NCI-H2196 treated with DMSO at 0.1 percent for 48 hours (cell line): ENCODE results near the gene CLCN5.

ENCODE experiments used
- DNase-seq: peaks from one replicate; lab custom pipeline; 2025; ENCODE audit not compliant: unreplicated experiment; lab: John Stamatoyannopoulos, UW

CLCN5 gene

GRCh38 chrX:50075630-50076339, 153.4 kb downstream of the CLCN5 start:
- no peak for DNase-seq

GRCh38 chrX:50081282-50081889, 159.0 kb downstream of the CLCN5 start:
- no peak for DNase-seq

- DNase-seq = no peak
These were observed 160.3 kb downstream of the CLCN5 start for GRCh38 chrX:50082741-50083140.

GRCh38 chrX:50088645-50089044, 166.2 kb downstream of the CLCN5 start:
- no peak for DNase-seq

- no peak for DNase-seq
These were observed 171.2 kb downstream of the CLCN5 start for GRCh38 chrX:50093625-50094024.

- no peak for DNase-seq
These were observed 174.7 kb downstream of the CLCN5 start for GRCh38 chrX:50097071-50097470.

GRCh38 chrX:50098241-50098640, 175.8 kb downstream of the CLCN5 start:
- DNase-seq = no peak

- no peak for DNase-seq
These were observed 176.4 kb downstream of the CLCN5 start for GRCh38 chrX:50098749-50099148.

GRCh38 chrX:50099331-50099730, 176.9 kb downstream of the CLCN5 start:
- no peak for DNase-seq

- no peak for DNase-seq
These were observed 177.8 kb downstream of the CLCN5 start for GRCh38 chrX:50100188-50100587.

GRCh38 chrX:50103176-50103575, 180.8 kb downstream of the CLCN5 start:
- no peak for DNase-seq

- DNase-seq = no peak
These were observed 181.6 kb downstream of the CLCN5 start for GRCh38 chrX:50103866-50104566.

GRCh38 chrX:50106051-50106675, 183.8 kb downstream of the CLCN5 start:
- DNase-seq = no peak

GRCh38 chrX:50107470-50107869, 185.1 kb downstream of the CLCN5 start:
- no peak for DNase-seq

- no peak for DNase-seq
These were observed 185.9 kb downstream of the CLCN5 start for GRCh38 chrX:50108264-50108663.

GRCh38 chrX:50111742-50112141, 189.3 kb downstream of the CLCN5 start:
- no peak for DNase-seq

- no peak for DNase-seq
These were observed 191.7 kb downstream of the CLCN5 start for GRCh38 chrX:50114113-50114512.

GRCh38 chrX:50115973-50116372, 193.6 kb downstream of the CLCN5 start:
- DNase-seq = no peak

- DNase-seq = no peak
These were observed 195.1 kb downstream of the CLCN5 start for GRCh38 chrX:50117476-50117875.

GRCh38 chrX:50125480-50125879, 203.1 kb downstream of the CLCN5 start:
- DNase-seq = no peak

GRCh38 chrX:50147972-50148371, 225.6 kb downstream of the CLCN5 start:
- no peak for DNase-seq
